H1 (cell line): ENCODE results near the gene PHGDH. TPM values are rescaled to one million over a fixed set of nuclear protein-coding genes. Genes with fewer than 3 reads are reported as not detected.

Experiments used
- CTCF ChIA-PET: fragments of 300-600 bp; sonication (Branson Sonifier 250); formaldehyde crosslinking; loops from one replicate; lab custom pipeline; 2021; ENCODE audit not compliant: partially characterized antibody; lab: Charles Lee
- POLR2A ChIA-PET: fragments of 300-600 bp; sonication (Branson Sonifier 250); formaldehyde crosslinking; loops from one replicate; lab custom pipeline; 2021; ENCODE audit warnings: inconsistent platforms; ENCODE audit not compliant: partially characterized antibody; lab: Charles Lee
- DNase-seq, 2 experiments: peaks; one replicate each; pipeline versions ENCODE4 v3.0.0 to v3.0.0-alpha.2; 2010 to 2022; ENCODE audit warnings: low spot score in 2 of 2, low read depth in 1 of 2, mixed read lengths in 1 of 2
- FAIRE-seq: peaks from 2 replicates; lab custom pipeline; 2011; peaks lifted over from hg19 to GRCh38; lab: Jason Lieb, UNC
- H2AFZ ChIP-seq: 2 replicates; pipeline ENCODE4 v1.8.1; 2012; ENCODE audit warnings: low read length, inconsistent platforms
- H2AK5ac ChIP-seq: 2 replicates; pipeline ENCODE4 v1.6.1; 2013; ENCODE audit warnings: low read depth, low read length
- H2BK120ac ChIP-seq: replicated peaks from 2 replicates; pipeline ENCODE3; 2013; ENCODE audit warnings: low read depth, low read length, inconsistent platforms
- H2BK12ac ChIP-seq: 2 replicates; pipeline ENCODE4 v1.6.1; 2013; ENCODE audit warnings: low read depth, low read length
- H2BK15ac ChIP-seq: 2 replicates; pipeline ENCODE4 v1.6.1; 2013; ENCODE audit warnings: low read length
- H2BK20ac ChIP-seq: 2 replicates; pipeline ENCODE4 v1.6.1; 2013; ENCODE audit warnings: low read length
- H2BK5ac ChIP-seq: 2 replicates; pipeline ENCODE4 v1.6.1; 2013; ENCODE audit warnings: low read depth, low read length
- H3K14ac ChIP-seq: 2 replicates; pipeline ENCODE4 v1.6.1; 2013; ENCODE audit warnings: inconsistent platforms; ENCODE audit not compliant: insufficient read length
- H3K18ac ChIP-seq: 2 replicates; pipeline ENCODE4 v1.6.1; 2013; ENCODE audit warnings: low read length; ENCODE audit errors: extremely low read depth
- H3K23ac ChIP-seq: 2 replicates; pipeline ENCODE4 v1.6.1; 2013; ENCODE audit warnings: inconsistent platforms; ENCODE audit not compliant: insufficient read length
- H3K23me2 ChIP-seq: 2 replicates; pipeline ENCODE4 v1.6.1; 2013; ENCODE audit warnings: low read depth, low read length
- H3K27ac ChIP-seq: 2 replicates; pipeline ENCODE4 v1.6.1; 2011; ENCODE audit warnings: low read depth, low read length, inconsistent platforms
- H3K27me3 ChIP-seq, 4 experiments: replicated peaks in 1 of 4; 1 replicate in 1 of 4; 2 replicates in 3 of 4; pipeline versions ENCODE4 v1.6.1 to v1.8.1; 2011 to 2013; ENCODE audit warnings: low read length in 3 of 4, mild to moderate bottlenecking in 3 of 4, inconsistent platforms in 2 of 4, mixed read lengths in 2 of 4, moderate library complexity in 1 of 4; ENCODE audit not compliant: control insufficient read depth in 3 of 4, insufficient read depth in 3 of 4; ENCODE audit errors: extremely low read depth in 1 of 4
- H3K36me3 ChIP-seq, 4 experiments: 2 replicates each; pipeline versions ENCODE4 v1.6.1 to v1.8.1; 2011 to 2013; ENCODE audit warnings: mild to moderate bottlenecking in 4 of 4, low read length in 3 of 4, moderate library complexity in 2 of 4, control low read depth in 1 of 4, inconsistent platforms in 1 of 4; ENCODE audit not compliant: insufficient read depth in 4 of 4, control insufficient read depth in 2 of 4
- H3K4ac ChIP-seq: replicated peaks from 2 replicates; pipeline ENCODE3; 2013; ENCODE audit warnings: low read length, low read depth, mixed read lengths, inconsistent platforms; ENCODE audit not compliant: insufficient read length
- H3K4me1 ChIP-seq, 4 experiments: replicated peaks in 1 of 4; 1 replicate in 1 of 4; 2 replicates in 3 of 4; pipeline versions ENCODE4 v1.6.1 to v1.8.1; 2011 to 2013; ENCODE audit warnings: low read length in 3 of 4, inconsistent platforms in 2 of 4, mixed read lengths in 1 of 4; ENCODE audit not compliant: insufficient read depth in 4 of 4, control insufficient read depth in 3 of 4
- H3K4me2 ChIP-seq, 2 experiments: 2 replicates each; pipeline versions ENCODE4 v1.6.1 to v1.8.1; 2011 to 2013; ENCODE audit warnings: low read depth in 2 of 2, low read length in 2 of 2, control low read depth in 1 of 2, inconsistent platforms in 1 of 2, mild to moderate bottlenecking in 1 of 2; ENCODE audit not compliant: insufficient read depth in 1 of 2
- H3K4me3 ChIP-seq, 4 experiments: fragments of 200-600, 300-600 bp in 1 of 4; sonication (generic), shearing (Covaris generic), sonication (Bioruptor Twin) in 1 of 4; 2 replicates each; pipeline versions ENCODE4 v1.5.1 to v1.8.1; 2011 to 2016; ENCODE audit warnings: low read length in 4 of 4, low read depth in 3 of 4, control low read depth in 2 of 4, inconsistent platforms in 2 of 4, mild to moderate bottlenecking in 2 of 4, mixed read lengths in 1 of 4, moderate library complexity in 1 of 4; ENCODE audit not compliant: insufficient read depth in 2 of 4; ENCODE audit errors: extremely low read depth in 1 of 4
- H3K56ac ChIP-seq: replicated peaks from 2 replicates; pipeline ENCODE3; 2013; ENCODE audit warnings: low read depth, mild to moderate bottlenecking, mixed read lengths, low read length, inconsistent platforms; ENCODE audit not compliant: insufficient read length
- H3K79me1 ChIP-seq: 2 replicates; pipeline ENCODE4 v1.6.1; 2013; ENCODE audit warnings: low read depth, low read length, control low read depth
- H3K79me2 ChIP-seq, 2 experiments: 2 replicates each; pipeline versions ENCODE4 v1.6.1 to v1.8.1; 2012 to 2013; ENCODE audit warnings: low read length in 2 of 2, mild to moderate bottlenecking in 2 of 2, inconsistent platforms in 1 of 2; ENCODE audit not compliant: insufficient read depth in 2 of 2, control insufficient read depth in 1 of 2
- H3K9ac ChIP-seq, 4 experiments: replicated peaks in 1 of 4; 1 replicate in 1 of 4; 2 replicates in 3 of 4; pipeline versions ENCODE4 v1.6.1 to v1.8.1; 2011 to 2013; ENCODE audit warnings: low read depth in 3 of 4, low read length in 3 of 4, control low read depth in 2 of 4, mild to moderate bottlenecking in 2 of 4, moderate library complexity in 2 of 4, inconsistent platforms in 1 of 4; ENCODE audit errors: extremely low read depth in 1 of 4
- H3K9me3 ChIP-seq, 2 experiments: 2 replicates each; pipeline versions ENCODE4 v1.6.1 to v1.8.1; 2012 to 2013; ENCODE audit warnings: mild to moderate bottlenecking in 2 of 2, moderate library complexity in 2 of 2, control low read depth in 1 of 2, inconsistent platforms in 1 of 2, low read depth in 1 of 2, low read length in 1 of 2, mixed read lengths in 1 of 2; ENCODE audit not compliant: insufficient read depth in 2 of 2
- H4K20me1 ChIP-seq, 2 experiments: replicated peaks in 1 of 2; 2 replicates each; pipeline versions ENCODE3 to v1.8.1; 2011 to 2013; ENCODE audit warnings: inconsistent platforms in 2 of 2, low read length in 2 of 2, mild to moderate bottlenecking in 1 of 2; ENCODE audit not compliant: insufficient read depth in 2 of 2, control insufficient read depth in 1 of 2
- H4K5ac ChIP-seq: 2 replicates; pipeline ENCODE4 v1.6.1; 2013; ENCODE audit warnings: low read length, low read depth, mixed read lengths, inconsistent platforms; ENCODE audit not compliant: insufficient read length
- H4K8ac ChIP-seq: 2 replicates; pipeline ENCODE4 v1.8.0; 2013; ENCODE audit warnings: mild to moderate bottlenecking, moderate library complexity, low read length, inconsistent platforms; ENCODE audit not compliant: insufficient read depth; ENCODE audit errors: extremely low read depth
- H4K91ac ChIP-seq: replicated peaks from 2 replicates; pipeline ENCODE3; 2013; ENCODE audit warnings: low read length, mixed read lengths, inconsistent platforms; ENCODE audit not compliant: insufficient read length
- WGBS, 2 experiments: shearing (Covaris generic) in 1 of 2; methylation state at CpG; one replicate each; pipeline versions ENCODE4 v1.1.6 to v1.1.7; 2013 to 2015; ENCODE audit warnings: low lambda C conversion rate in 2 of 2, mixed read lengths in 2 of 2, inconsistent platforms in 1 of 2, low coverage in 1 of 2, missing lambda C conversion rate in 1 of 2; ENCODE audit not compliant: insufficient replicate concordance in 2 of 2, insufficient coverage in 1 of 2, insufficient read length in 1 of 2; ENCODE audit errors: extremely low coverage in 1 of 2, missing lambda C conversion rate in 1 of 2; 5-methylcytosine and 5-hydroxymethylcytosine counted together
- polyA plus RNA-seq, 7 experiments: library from polyadenylated mRNA; depleted of rRNA in 3 of 7; stranded (reverse) in 5 of 7; unstranded in 2 of 7; fragments of >200 nt in 5 of 7; fragments of 200-250 nt in 2 of 7; gene quantifications; 1 replicate in 5 of 7; 2 replicates in 1 of 7; 4 replicates in 1 of 7; pipeline versions ENCODE4 v1.2.1 to v1.2.3, GENCODE V29; 2011 to 2013; ENCODE audit warnings: missing spikeins in 2 of 7, mixed read lengths in 2 of 7
- total RNA-seq: library from RNA; stranded (reverse); fragmentation: NEBNext Ultra II Directional; extraction: Animal tissue kit (Norgen Biotek cat#: 25700); gene quantifications from 2 replicates; pipeline ENCODE4 v1.2.1, GENCODE V29; 2021

Gene PHGDH
- total and polyA plus RNA-seq, 2 of the 8 experiments (the other 6 are each of a cell fraction or from before 2014, with no cell fraction given), result 358 to 687 TPM

DNA sequence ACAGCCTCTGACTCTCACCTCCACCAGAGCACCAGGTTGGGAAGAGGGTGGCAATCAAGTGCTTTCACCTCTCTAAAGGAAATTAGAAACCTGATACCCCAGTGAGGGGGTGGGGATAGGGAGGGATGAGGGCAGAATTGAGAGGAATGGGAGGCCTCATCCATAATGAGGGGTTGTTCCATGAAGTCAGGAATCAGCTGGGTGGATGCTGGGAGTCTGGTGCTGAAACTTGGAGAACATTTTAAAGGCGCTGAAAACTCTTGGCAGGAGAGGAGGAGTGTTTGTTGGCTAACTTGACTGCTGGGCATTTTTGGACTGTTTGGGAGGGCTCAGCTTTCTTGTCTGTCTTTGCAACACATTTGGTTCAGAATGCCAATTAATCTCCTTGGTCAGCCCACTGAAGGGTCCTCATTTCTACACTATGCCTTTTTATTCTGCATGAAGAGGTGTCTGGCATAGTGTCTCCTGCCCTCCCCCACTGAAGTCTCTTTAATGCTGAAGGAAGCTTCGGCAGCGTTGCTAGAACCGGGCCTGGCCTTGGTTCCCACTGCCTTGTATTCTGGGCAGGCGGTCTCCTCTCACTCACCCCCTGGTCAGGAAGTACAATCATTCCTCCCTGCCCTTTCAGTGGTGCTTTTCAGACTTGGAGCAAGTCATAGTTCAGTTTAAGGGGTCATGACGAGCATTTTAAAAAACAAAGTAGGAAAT is 2.2 kb downstream of the PHGDH start:
- Histone ChIP-seq H3K14ac (no peak overlapping the region), H3K27me3 (no peaks in the 10 kb centered on the region), H4K20me1 (peaks cover 37 to 44% of the 10 kb centered on the region in 2 experiments), H3K23me2 (peaks cover 12% of the 10 kb centered on the region), H3K56ac (no peak overlapping the region), H4K91ac (no peak overlapping the region), H2AK5ac (0 out of 2 replicates have a peak overlapping the region, but pooled peaks have one; percentile 94), H2AFZ (no peak overlapping the region), H4K5ac (no peak overlapping the region), H3K79me1 (peaks cover 17% of the 10 kb centered on the region), H3K4me1 (peaks cover 17 to 32% (median 20%) of the 10 kb centered on the region in 4 experiments), H2BK120ac (no peak overlapping the region), H3K18ac (peak overlapping the region; percentile 73; the same call in 1 of the 2 replicates), H3K9me3 (no peaks in the 10 kb centered on the region), H3K36me3 (peaks cover 0 to 28% (median 0%) of the 10 kb centered on the region in 4 experiments; a peak in 2 of 8 replicates), H3K79me2 (peaks cover 52 to 70% of the 10 kb centered on the region in 2 experiments), H4K8ac (no peak overlapping the region), H3K9ac (peak overlapping the region; percentile 80 to 96 (median 94)), H2BK15ac (no peak overlapping the region), H3K23ac (no peak overlapping the region), H2BK5ac (peak overlapping the region; percentile 95), H2BK20ac (no peak overlapping the region), H3K27ac (peak overlapping the region; percentile 62; the same call in 1 of the 2 replicates), H3K4me3 (peak overlapping the region; percentile 85 to 99 (median 99)), H3K4me2 (peak overlapping the region; percentile 87 to 95), H2BK12ac (peak overlapping the region; percentile 13), H3K4ac (no peak overlapping the region)
- no peak for DNase-seq
- CTCF ChIA-PET, result interaction anchor here (1.2 to 7.5 kb wide), 5 partner anchors 30 to 103 kb away, joined by 3 to 67 read pairs (median 6); no protein-coding TSS in a partner anchor
- POLR2A ChIA-PET, result interaction anchor here (0.6 to 9.5 kb wide), 22 partner anchors 11 to 124 kb away, joined by 3 to 425 read pairs (median 8); partner anchors contain the start of genes HMGCS2 and ZNF697
- FAIRE-seq, result peak; percentile 62
- 57% methylated on average over 6 of the region's 6 CpGs; no CpG with 5 or more reads in 1 of the 2 experiments for WGBS, 2 experiments
